Kidney epithelial cell (primary cell): ENCODE measurements around the gene IFT172. TPM values are rescaled to one million over a fixed set of nuclear protein-coding genes. Genes with fewer than 3 reads are reported as not detected.

Experiments used
- DNase-seq: peaks from one replicate; pipeline ENCODE4 v3.0.0-alpha.2; 2010; ENCODE audit warnings: low read depth
- H3K27me3 ChIP-seq: 2 replicates; pipeline ENCODE4 v1.6.0; 2011; ENCODE audit warnings: low read length; ENCODE audit not compliant: control insufficient read depth, insufficient read depth
- H3K36me3 ChIP-seq: 2 replicates; pipeline ENCODE4 v1.5.1; 2011; ENCODE audit warnings: low read length; ENCODE audit not compliant: control insufficient read depth, insufficient read depth
- H3K4me3 ChIP-seq: 2 replicates; pipeline ENCODE4 v1.5.1; 2011; ENCODE audit warnings: low read depth, mild to moderate bottlenecking, control low read depth, low read length
- CTCF ChIP-seq: IDR thresholded peaks from 2 replicates; pipeline ENCODE4 v1.5.1; 2011; ENCODE audit warnings: mild to moderate bottlenecking, moderate library complexity, low read length, control low read depth, inconsistent platforms; ENCODE audit not compliant: insufficient read depth, poor library complexity, severe bottlenecking
- total RNA-seq: library from RNA; depleted of rRNA; stranded (reverse); fragments of >200 nt; gene quantifications from 2 replicates; pipeline ENCODE4 v1.2.3, GENCODE V29; 2015

Gene IFT172
- total RNA-seq, 1 donor from 2014 or later = 11.2 TPM

- no peaks in the 10 kb centered on the region for H3K36me3 ChIP-seq
- H3K4me3 ChIP-seq = no peak overlapping the region
- DNase-seq = no peak
- no peaks in the 10 kb centered on the region for H3K27me3 ChIP-seq
- no peak for TF ChIP-seq CTCF
These were observed 12.6 kb upstream of the IFT172 start for GRCh38 chr2:27502142-27502541.

DNA sequence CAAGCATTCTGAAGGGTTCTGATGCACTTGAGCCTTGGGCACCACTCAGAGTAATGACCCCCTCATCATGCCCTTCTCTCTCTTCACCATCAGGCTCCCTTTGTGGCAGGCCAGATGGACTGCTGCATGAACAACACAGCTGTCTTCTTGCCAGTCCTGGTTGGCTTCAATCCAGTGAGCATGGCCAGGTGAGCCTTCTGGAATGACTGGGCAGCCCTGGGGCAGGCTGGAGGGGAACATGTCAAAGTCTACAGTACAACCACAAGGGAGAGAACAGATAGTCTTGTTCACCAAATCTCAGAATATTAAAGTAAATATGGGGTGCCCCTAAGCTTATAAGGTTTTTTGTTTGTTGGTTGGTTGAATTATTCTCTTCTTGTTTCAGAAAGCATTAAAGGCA lies 11.5 kb upstream of the IFT172 start:
- no peak for DNase-seq
- H3K36me3 ChIP-seq = no peaks in the 10 kb centered on the region
- no peak for TF ChIP-seq CTCF
- no peak overlapping the region for H3K4me3 ChIP-seq
- no peaks in the 10 kb centered on the region for H3K27me3 ChIP-seq

- no peak for DNase-seq
- H3K36me3 ChIP-seq = no peaks in the 10 kb centered on the region
- H3K27me3 ChIP-seq = no peaks in the 10 kb centered on the region
- H3K4me3 ChIP-seq = no peak overlapping the region
- TF ChIP-seq CTCF = no peak
These were observed 9.4 kb upstream of the IFT172 start for GRCh38 chr2:27498975-27499374.

GRCh38 chr2:27497288-27497627 lies 7.7 kb upstream of the IFT172 start:
- no peak overlapping the region for H3K4me3 ChIP-seq
- H3K27me3 ChIP-seq = no peaks in the 10 kb centered on the region
- TF ChIP-seq CTCF = no peak

DNA sequence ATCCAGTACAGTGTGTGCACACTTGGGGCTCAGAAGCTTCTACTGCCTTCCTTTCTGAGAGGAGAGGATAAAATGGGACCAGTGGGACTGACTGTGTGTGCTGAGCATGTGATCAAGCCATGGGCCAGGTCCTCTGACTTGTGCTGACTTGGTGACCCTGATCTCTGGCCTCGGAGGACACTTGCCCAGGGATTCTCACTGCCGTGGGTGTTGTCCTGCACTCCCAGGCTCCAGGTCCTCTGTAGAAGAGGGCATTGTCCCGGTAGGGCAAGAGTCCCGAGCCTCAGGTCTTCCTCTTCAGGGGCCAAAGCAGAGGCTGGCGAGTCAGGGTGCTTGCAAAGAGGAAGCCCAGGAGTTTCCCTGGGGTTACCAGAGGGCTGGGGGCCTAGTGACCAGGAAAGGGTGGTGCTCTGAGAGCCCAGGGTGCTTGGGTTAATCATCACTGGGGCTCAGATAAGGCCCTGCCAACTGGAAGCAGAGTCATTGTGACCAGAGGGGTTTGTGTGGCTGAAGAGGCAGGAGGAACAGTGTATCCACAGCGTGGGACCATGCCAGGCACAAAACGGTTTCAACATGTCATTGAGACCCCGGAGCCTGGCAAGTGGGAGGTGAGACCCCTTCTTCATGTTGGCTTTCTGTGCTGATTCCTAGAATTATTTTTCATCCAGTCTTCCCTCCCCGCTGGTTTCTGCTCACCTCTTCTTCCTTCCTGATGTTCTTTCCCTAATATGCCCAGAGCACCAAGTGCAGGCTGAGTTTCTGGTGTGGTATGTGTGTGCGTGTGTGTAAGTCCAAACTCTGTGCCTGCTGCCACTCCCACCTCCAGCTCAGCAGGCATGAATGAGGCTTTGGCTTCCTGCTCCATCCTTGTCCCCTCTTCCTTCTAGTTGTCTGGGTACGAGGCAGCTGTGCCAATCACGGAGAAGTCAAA lies 7.1 kb upstream of the IFT172 start, which contains the start of gene GCKR:
Gene GCKR, plus strand, starts transcription at position 483 of the 931 bp plus-strand sequence. Its CDS starts 66 bp downstream, at position 549.
- TF ChIP-seq CTCF = no peak
- H3K4me3 ChIP-seq = no peak within 1 kb of the TSS
- DNase-seq = no peak
- no peaks in the 10 kb centered on the region for H3K27me3 ChIP-seq
- no peaks in the 10 kb centered on the region for H3K36me3 ChIP-seq

More at GRCh38 chr2:27497288-27497627, 7.7 kb upstream of the IFT172 start:
- no peak for DNase-seq
- H3K36me3 ChIP-seq = no peaks in the 10 kb centered on the region
